AML-193 (cell line): ENCODE measurements around the gene AQP6.

Experiments
- DNase-seq, 2 experiments: peaks; one replicate each; lab custom pipeline; 2025; lab: John Stamatoyannopoulos, UW

AQP6 gene

GRCh38 chr12:49998453-49998852, 25.7 kb downstream of the AQP6 start:
- DNase-seq = no peak

- DNase-seq = no peak
Measured at GRCh38 chr12:50003595-50003994, 30.8 kb downstream of the AQP6 start.

GRCh38 chr12:50004696-50005095, 31.9 kb downstream of the AQP6 start:
- DNase-seq = no peak

- no peak for DNase-seq
Measured at GRCh38 chr12:50005175-50005574, 32.4 kb downstream of the AQP6 start.

DNA sequence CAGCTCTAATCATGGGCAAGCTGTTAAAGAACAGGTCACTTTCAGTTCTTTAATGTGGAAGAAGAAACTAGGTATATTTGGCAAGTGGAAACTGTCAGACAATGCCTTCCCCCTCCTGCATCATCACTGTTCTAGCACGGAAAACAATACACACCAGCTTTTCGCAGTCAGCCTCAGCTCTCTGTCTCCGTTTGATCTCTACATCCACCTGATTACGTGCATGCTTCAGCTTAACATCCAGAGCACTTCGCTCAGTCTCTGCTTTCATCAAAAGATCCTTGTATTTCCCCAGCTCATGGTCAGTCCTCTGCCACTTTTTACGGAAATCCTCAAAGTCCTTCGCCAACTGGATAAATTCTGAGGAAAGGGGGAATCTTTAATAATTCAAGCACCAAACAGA, 33.5 kb downstream of the AQP6 start:
- DNase-seq = no peak

GRCh38 chr12:50006754-50007442, 34.2 kb downstream of the AQP6 start:
- no peak for DNase-seq

DNA sequence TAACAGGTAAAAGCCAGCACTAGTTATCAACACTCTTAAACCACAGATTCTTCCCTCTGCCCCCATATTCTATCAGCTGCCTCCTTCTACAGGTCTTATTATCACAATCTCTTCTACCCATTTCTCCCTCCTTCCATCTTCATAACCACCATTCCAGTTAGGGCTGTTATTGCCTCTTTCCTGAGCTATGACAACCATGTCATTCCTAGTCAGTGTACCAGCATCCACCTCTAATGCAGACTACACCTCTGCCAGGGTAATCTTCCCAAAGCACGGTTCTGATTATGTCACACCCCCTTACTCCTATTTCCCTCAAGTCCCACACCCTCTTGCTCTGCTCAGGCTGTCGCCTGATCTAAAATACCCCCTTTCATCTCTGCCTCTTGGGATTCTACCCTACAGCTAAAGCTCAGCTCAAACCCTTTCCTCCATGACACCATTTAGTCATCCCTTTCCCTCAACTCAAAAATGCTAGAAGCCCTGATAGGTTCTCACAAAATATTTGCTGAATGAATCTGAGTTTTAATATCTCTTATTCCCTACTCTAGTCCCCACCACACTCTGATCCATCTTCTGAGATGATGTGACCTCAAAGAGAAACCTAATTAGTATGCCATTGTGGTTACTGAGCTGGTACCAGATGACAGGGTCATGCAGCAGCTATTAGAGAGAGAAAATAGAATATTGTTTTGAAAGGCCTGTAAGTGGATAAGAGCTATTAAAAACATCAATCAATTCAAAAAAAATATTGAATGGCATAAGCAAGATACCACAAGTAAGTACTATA, 40.8 kb downstream of the AQP6 start:
- no peak for DNase-seq

DNA sequence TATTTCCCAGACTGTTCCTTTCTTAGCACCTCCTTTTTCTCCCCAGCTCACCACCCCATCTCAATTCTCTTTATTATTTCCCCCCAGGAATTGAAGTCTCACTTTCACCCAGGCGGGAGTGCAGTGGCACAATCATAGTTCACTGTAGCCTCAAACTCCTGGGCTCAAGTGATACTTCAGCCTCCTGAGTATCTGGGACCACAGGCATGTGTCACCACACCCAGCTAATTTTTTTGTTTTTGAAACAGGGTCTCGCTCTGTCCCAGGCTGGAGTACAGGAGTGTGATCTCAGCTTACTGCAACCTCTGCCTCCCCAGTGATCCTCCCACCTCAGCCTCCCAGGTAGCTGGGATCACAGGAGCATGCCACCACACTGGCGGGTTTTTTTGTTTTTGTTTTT, 41.6 kb downstream of the AQP6 start:
- DNase-seq = no peak

DNA sequence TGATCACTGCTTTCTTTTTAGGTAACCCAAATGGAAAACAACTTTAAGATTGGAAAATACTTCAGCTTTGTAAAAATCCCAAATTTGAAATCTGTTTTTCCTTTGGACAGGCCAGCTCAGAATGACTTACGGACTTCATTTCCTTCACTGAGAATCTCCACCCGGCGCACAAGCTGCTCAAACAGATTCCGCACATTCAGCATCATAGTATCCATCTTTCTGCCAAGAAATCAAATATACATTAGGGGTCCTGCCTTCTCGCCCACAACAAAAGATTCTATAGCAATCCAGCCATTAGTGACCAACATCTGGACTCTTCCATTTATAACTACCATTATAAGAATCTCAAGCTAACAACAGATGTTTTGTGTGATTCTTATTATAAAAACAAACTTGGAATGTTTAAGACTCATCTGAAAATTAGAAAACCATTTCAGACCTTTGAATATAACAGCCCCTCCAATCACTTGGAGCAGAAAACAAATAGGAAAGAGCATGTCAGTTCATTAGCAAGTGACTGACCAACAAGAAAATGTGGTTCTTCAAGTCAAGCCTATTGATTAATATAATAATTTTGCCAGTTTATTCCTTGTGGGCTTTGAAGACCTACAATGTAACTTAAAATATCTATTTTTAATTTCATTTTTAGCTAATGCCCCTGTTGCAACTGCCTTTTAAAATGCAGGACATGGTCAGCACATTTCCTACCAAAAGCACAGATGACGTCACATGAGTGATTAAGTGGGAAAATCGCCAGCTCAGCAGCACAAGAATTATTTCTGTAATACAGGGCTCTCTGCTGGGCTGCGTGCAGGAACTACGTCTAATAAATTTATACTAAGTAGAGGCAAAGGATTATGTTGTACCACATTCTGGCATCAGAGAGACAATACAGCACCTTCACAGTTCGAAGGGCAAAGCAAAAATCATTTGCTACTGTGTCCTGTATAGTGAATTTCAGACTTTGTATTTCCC, 44.0 kb downstream of the AQP6 start:
- DNase-seq = no peak

DNA sequence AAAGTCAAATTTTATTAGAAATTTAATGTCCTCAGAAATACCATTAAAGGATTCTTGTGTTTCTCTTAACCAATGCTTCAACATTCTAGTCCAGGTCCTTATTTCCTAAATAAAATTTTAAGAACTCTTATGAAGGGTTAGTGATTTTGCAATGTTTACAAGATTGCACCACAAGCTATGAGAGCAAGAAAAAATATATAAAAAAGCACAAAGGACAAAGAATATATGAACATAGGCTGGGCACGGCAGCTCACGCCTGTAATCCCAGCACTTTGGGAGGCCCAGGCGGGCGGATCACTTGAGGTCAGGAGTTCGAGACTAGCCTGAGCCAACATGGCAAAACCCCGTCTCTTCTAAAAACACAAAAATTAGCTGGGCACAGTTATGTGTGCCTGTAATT, 44.9 kb downstream of the AQP6 start:
- peak; percentile 28 to 54 for DNase-seq

DNA sequence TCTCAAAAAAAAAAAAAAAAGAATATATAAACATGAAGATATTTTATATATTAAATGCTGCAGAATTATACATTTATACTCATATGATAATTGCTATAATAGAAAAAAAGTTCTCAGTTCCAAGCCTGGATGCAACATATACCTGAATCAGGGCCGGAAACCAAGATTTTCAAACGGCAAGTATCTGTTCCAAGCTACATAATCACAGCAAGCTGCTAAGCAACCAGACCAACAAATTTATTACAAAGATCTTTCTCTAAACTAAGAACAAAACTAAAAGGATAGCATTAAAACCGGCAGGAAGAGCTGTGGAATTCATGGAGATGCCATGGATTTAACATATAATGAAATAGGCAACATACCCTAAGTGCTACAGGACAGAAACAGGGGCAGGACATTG, 45.4 kb downstream of the AQP6 start:
- DNase-seq = no peak

- DNase-seq = no peak
Measured at GRCh38 chr12:50018968-50019367, 46.2 kb downstream of the AQP6 start.

DNA sequence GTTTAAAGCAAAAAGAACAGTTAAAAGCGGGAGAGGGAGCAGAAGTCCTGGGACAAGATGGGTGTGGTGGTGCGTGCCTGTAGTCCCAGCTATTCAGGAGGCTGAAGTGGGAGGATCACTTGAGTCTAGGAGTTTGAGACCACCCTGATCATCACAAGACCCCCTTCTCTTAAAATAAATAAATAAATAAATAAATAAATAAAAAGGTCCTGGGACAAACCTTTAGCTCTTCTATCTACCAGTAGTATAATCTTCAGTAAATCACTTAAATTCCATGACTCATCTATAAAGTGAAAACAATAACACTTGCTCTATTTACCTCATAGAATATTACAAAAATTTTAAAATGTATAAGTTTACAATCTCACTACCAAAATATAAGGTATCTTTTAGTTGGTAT, 46.8 kb downstream of the AQP6 start:
- DNase-seq = no peak

DNA sequence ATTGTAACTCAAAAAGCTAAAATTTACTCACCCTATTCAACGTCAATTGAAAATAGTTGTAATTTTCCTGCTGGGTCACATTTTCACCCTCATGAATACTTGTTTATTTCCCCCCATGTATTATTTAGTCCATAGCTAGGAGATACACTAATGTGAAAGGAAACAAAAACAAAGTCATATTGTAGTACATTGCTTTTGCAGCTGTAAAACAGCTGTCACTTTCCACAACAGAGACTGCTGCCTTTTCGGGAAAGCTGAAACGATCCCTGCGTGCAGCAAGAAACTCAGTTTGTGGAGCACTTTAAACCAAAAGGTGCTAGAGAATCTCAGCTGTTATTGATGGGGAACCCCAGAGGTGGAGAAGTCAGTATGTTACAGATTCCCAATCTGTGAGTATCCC, 48.3 kb downstream of the AQP6 start:
- no peak for DNase-seq

GRCh38 chr12:50022903-50023302, 50.2 kb downstream of the AQP6 start:
- DNase-seq = no peak

DNA sequence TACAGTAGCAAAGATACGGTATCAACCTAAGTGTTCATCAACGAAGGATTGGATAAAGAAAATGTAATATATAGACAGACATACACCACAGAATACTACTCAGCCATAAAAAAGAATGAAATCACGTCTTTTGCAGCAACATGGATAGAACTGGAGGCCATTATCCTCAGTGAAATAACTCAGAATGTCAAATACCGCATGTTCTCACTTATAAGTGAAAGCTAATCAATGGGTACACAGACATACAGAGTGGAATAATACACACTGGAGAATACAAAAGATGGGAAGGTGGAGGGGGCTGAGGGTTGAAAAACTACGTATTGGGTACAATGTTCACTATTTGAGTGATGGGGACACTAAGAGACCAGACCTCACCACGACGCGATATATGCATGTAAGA, 51.5 kb downstream of the AQP6 start:
- DNase-seq = no peak

- no peak for DNase-seq
Measured at GRCh38 chr12:50024805-50025186, 52.0 kb downstream of the AQP6 start.

DNA sequence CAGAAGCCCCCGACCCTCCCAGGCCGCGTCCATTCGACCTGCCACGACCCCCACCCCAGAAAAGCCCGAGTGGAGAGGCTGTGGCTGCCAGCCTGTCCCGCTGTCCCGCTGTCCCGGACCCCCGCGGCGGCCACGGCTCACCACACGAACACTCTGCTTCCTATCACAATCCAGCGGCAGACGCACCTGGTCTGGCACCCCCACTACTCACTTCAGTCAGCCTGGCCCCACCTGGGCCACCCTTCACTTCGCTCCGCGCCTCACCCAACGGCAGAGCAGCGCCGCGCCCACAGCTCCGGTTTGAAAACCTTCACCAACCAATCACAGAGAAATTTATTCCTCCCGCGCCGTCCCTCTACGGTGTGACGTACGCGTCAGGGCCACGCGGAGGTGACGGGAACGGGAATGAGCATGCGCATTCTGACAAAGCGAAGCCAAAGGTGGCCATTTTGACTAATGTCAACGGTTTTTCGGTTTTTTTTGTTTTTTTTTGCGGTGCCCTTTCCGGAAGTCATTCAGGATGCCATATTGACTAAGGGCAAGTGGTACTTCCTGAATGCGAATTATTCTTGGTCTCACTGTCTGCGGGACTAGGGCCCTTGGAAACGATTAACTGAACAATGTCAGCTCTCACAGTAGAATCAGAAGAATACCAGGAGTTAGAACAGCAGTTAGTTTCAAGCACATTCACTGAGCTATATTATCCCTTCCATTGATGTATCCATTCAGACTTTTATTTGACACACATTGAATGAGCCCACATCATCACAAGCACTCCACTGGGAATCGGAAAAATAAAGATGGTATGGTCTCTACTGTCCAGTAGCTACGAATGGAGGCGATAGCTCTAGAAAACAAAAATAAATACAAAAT, 52.7 kb downstream of the AQP6 start, which contains the start of gene RACGAP1:
Gene RACGAP1 (minus strand): TSS at position 308 of the 873 bp plus-strand sequence. CDS start 8,779 bp downstream, outside the sequence.
- peak; percentile 94 to 97 for DNase-seq

DNA sequence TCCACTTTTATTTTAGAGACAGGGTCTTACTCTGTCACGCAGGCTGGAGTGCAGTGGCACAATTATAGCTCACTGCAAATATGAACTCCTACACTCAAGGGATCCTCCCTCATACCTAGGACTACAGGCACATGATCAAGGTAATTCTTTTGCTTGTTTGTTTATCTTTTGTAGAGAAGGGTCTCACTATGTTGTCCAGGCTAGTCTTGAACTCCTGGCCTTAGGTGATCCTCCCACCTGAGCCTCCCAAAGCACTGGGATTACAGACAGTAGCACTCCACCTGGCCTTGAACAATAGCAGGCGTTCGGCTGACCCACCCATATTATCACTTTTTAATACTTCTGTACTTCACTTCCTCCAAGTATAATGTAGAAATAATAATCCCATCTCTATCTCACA, 53.9 kb downstream of the AQP6 start:
- DNase-seq = no peak
